ENCODE measurements around the gene ZBTB42.

The ZBTB42 gene

DNA sequence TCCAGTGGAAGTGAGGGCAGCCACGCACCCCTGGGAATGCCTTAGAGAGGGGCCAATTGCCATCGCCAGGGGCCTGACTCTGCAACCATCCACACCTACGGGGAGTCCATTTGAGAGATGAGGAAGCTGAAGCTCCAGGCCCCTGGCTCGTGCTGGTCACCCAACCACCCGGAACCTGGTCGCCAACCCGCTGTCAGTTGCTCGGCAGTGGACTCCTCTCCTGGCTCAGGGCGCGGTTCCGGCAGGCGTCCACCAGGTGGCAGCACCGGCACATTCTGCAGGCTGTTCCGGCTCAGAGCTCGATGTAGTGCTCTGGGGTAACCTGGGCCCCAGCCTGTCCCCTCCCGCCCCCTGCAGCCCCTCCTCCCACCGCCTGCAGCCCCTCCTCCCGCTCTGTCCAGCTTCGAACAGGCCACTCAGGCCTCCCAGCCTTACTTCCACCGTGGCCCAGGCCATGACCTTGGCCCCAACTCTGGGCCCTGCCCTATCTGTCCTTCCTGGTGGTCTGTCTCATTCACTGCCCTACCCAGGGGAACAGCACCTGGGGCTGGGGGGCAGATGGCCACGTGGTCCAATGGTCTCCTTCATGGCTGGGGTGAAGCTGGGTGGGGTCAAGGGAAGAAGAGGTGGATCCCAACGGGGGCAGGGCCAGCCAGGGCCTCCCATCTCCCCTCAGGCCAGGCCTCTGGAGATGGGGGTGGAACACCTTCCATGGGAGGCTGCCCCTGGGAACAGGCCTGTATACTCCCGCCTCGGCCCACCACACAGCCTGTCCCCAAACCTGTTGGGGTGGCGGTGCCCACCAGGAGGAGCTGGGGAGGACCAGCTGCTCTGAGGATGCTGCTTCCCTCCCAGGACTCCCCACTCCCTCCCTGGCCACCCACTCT is 32.2 kb upstream of the ZBTB42 start:
- no peak overlapping the region for H3K27ac ChIP-seq
- peak; percentile 12 for DNase-seq (ENCODE audit: low read depth, low spot score)

DNA sequence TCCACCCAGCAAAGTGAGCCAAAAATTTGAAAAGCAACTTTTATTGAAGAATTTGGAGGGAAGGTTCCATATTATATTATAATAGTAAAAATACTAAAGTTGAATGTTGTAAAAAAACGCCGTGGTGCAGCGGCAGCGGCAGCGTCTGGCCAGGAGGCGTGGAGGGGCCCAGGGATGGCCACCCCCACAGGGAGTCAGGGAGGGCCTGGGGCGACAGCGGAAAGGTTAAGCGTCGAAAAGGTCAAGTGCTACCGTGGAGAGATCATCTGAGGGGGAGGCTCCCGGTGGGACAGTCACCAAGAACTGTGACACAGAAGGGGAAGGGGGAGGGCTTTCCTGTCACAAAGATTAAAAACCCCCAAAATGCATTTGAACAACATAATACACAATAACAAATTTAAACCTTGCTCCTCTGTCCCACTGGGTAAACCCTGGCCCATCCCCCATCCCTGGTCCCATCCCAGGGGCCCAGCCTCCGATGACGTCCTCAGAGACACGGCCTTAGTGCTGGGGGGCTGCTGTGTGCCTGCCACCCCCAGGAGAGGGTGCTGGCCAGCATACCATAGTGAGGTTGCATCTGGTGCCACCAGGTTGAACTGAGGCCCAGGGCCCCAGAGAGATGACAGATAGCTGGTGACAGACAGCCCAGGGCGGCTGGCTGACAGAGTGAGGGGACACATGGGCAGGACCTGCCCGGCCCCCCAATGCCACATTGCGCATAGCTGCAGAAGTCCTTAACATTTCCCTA is 31.4 kb upstream of the ZBTB42 start:
- DNase-seq (ENCODE audit: low read depth, low spot score) = no peak
- H3K27ac ChIP-seq = no peak overlapping the region

DNA sequence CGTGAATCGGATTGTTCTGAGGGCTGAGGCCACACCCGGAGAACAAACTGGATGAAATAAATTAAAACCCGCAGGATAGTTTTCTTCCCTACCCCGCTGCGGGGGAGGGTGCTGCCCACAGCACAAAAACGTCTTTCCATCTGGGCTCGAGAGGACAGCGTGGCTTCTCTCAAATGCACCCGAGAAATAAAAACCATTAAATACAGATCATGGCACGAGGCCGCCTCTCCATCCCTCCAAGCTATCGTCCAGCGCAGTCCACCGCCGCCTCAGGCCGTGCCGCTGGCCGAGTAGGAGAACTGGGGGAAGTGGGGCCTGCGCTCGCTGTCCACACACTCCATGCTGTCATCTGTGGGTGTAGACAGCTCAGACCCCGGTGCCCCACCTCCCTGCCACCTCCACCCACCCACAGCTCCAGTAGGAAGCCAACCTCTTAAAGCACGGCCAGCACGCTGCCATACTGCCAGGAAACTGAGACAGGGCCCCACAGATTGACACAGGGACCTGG is 30.8 kb upstream of the ZBTB42 start:
- H3K27ac ChIP-seq = no peak overlapping the region

DNA sequence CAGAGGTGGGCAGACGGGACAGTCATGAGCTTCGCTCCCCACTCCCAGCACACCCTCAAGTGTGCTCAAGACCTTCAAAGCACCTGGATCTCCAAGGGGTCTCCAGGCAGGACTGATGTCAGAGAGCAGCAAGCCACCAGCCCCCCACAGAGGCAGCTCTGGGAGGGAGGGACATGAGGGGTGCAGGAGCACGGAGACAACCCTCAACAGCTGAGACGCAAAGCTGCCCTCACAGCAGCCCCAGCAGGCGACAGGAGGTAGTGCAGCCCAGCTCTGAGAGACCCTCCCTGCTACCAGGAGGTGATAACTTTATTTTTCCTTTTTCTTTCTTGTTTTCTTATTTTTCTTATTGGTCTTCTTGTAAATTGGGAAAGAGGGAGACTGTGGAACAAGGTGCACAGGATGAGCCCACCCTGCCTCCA is 30.0 kb upstream of the ZBTB42 start:
- H3K27ac ChIP-seq = no peak overlapping the region
- DNase-seq (ENCODE audit: low read depth, low spot score) = no peak

More for the DNA sequence above, 30.8 kb upstream of the ZBTB42 start:
- no peak for DNase-seq (ENCODE audit: low read depth, low spot score)

DNA sequence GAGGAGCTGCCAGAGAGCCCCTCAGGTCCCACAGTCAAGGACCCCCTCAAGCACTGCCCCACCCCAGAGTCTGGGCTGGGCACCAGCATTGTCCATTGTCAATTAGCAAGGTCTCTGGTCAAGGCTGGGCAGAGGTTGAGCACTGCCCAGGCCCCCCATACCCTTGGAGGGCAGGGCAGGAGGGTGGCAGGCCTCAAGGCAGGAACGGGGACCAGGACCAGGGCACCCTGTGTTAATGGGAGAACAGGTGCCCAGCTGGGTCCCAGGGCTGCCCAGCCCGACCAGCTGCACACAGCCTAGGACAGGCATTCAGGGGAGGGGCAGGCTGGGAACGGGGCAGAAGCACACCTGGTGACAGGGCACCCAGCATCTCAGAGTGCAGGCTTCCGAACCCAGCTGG is 29.5 kb upstream of the ZBTB42 start:
- H3K27ac ChIP-seq = no peak overlapping the region
- no peak for DNase-seq (ENCODE audit: low read depth, low spot score)

DNA sequence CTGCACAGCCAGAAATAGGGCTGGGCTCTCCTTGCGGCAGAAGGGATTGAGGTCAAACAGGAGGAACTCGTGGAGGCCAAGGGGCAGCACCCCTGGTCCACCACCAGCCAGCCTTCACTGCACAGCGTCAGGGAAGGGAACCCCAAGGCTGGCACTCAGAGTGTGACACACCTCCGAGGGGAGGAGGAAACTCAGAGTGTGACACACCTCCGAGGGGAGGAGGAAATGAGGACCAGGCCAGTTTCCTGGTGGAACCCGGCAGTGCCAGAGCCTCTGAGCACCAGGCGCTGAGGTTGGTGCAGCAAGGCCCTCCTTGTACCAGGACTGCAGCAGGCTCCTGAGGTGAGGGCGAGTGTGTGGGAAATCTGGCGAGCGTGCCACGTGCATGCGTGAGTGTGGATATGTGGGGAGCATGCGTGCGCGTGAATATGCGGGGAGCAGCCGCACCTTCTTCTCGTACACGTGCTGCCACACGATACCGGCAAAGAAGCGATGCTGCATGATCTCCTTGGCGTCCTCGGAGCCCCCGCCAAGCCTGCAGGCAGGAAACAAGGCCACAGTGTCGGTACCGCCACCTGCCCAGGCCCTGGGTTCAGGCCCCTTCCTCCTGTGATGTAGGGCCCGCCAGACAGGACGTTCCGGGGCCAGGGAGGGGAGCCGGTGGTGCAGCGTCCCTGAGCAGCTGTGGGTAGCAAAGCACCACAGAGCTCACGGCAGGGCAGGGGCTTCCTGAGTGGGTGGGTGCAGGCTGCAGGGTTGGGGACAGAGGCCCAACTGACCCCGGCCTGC is 28.8 kb upstream of the ZBTB42 start:
- no peak overlapping the region for H3K27ac ChIP-seq
- DNase-seq (ENCODE audit: low read depth, low spot score) = no peak

DNA sequence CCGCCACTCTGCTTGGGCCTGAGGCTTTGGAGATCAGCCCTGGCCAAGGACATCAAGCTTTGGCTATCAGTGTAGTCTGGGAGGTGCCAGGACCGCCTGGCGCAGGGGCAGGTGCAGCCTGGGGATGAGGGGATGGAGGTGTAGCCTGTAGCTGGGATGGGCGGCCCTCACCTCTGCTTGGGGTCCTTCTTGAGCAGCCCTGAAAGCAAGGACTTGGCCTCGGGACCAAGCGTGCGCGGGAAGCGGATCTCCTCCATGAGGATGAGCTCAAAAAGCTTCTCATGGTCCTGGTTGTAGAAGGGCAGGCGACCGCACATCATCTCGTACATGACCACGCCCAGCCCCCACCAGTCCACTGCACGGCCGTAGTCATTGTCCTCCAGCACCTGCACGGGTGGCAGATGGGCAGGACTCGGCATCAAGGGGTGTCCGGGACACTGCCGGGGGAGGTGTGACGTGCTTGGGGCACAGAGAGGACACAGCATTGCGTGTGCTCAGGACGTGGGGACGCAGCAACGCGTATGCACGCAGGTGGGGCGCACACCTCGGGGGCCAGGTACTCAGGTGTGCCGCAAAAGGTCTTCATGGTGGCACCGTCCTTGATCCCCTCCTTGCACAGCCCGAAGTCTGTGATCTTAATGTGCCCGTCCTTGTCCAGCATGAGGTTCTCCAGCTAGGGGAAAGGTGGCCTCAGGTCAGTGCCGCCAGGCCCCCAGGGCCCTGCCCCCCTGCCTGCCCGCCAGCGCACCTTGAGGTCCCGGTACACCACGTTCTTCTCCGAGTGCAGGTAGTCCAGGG is 28.0 kb upstream of the ZBTB42 start:
- no peak overlapping the region for H3K27ac ChIP-seq

DNA sequence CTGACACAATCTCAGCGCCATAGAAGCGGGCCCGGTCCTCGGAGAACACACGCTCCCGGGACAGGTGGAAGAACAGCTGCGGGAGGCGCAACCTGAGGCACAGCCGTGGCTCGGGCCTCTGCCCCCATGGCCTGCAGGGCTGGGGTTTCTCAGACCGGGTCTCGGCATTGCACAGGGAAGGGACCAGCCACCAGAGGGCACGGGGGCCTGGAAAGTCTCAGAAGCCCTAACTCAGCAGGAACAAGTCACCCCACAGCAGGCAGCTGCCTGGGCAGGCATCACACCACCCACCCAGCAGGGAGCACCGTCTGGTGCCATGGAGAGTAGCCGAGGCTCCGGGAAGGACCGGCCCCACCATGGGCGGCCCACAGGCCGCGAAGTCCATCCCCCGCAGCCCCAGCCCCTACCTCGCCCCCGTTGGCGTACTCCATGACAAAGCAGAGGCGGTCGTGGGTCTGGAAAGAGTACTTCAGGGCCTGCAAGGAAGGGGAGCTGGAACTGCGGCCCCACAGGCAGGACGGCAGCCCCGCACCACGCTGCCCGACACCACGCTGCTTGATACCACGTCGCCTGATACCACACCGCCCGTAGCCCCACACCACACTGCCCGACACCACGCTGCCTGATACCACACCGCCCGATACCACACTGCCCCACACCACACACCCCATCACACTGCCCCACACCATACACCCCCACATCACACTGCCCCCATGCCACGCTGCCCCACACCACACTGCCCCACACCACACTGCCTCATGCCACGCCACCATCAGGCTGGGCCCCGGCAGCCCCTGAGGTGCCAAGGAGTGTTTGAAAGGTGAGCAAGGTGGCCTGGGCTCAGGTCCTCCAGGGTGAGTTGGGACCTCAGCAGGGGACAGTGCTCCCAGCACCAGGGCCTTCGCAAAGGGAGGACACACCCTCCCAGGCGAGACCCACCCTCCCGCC is 27.1 kb upstream of the ZBTB42 start:
- H3K27ac ChIP-seq = no peak overlapping the region
- DNase-seq (ENCODE audit: low read depth, low spot score) = no peak

More for the DNA sequence above, 28.0 kb upstream of the ZBTB42 start:
- no peak for DNase-seq (ENCODE audit: low read depth, low spot score)

DNA sequence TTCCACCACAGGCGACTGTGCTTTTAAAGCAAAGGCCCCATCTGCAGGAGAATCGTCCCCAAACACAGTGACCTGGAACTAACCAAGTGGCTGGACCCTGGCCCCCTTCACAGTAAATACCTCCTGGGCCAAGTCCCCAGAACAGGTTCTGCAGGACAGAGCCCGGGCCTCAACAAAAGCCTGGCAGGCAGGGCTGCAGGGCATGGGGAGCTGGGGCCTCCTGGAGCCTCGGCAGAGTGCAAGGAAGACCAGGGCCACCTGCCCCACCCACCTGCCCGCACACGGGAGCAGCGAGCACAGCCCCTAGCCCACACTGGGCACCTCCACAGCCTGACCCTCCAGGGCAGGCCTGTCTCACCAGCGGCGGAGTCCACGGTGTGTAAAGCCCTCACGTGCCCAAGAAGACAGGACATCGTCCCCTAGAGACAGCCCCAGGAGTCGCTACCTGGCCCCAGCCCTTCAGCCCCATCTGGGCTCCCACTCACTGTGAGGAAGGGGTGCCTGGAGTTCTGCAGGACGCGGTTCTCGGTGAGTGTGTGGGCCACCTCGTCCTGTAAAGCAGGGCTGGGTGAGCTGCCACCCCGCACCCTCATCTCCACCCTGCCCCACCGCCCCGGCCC is 26.3 kb upstream of the ZBTB42 start:
- H3K27ac ChIP-seq = no peak overlapping the region
- DNase-seq (ENCODE audit: low read depth, low spot score) = no peak

DNA sequence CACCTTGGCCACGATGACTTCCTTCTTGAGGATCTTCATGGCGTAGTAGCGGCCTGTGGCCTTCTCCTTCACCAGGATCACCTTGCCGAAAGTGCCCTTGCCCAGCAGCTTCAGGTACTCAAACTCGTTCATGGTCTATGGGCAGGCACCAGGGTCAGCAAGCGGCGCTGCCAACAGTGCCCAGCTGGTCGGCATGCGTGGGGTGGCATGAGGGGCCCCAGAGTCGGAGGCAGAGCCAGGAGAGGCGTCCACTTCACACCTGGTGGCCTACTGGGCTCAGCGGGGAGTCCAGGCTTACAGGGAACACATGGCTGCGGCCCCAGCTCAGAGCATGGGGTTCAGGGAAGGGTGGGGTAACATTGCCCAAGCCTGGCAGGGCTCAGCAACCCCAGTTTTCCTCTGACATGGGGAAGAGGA is 25.8 kb upstream of the ZBTB42 start:
- no peak for DNase-seq (ENCODE audit: low read depth, low spot score)
- no peak overlapping the region for H3K27ac ChIP-seq

DNA sequence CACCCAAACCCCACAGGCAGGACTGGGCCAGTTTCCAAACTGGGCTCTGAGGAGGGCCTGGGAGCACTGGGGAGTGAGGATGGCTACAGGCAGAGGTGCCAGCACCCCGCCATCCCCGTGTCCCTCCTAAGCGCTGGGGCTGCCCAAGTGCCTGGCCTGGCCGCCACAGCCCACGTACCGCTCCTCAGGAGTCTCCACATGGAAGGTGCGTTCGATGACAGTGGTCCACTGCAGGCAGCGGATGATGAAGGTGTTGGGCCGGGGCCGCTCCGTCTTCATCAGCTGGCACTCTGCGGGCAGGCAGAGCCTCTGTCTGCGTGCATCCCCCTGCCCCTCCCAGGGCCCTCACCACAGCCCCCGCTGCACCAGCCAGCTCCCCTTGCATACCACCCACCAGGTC is 24.4 kb upstream of the ZBTB42 start:
- no peak for DNase-seq (ENCODE audit: low read depth, low spot score)
- H3K27ac ChIP-seq = no peak overlapping the region

DNA sequence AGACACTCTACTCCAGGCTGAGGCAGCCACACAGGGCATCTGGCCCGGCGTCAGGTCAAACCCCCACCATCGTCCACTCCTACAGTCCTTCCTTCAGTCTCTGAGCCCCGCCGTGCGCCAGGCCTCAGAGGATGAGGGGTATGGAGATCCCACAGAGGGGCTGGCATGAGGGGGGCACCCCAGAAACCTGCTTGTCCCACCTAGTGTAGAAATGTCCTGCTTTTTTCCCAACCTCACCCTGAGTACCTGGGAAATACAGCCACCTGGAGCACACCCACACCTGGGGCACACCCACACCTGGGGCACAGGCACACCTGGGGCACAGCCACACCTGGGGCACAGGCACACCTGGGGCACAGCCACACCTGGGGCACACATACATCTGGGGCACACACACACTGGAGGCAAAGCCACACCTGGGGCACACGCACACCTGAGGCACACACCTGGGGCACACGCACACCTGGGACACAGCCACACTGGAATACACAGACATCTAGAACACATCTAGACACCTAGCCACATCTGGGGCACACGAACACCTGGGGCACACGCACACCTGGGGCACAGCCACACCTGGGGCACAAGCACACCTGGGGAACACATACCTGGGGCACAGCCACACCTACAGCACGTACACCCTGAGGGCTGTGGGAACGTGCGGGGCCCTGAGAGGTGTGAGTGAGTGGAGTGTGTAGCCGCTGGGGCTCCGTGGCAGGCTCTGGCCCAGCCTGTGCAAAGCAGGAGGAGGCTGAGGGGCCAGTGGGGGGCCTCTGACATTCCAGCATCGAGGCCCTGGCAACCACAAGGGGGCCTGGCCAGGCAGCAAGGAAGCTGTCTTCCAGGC is 23.7 kb upstream of the ZBTB42 start:
- no peak overlapping the region for H3K27ac ChIP-seq
- no peak for DNase-seq (ENCODE audit: low read depth, low spot score)

DNA sequence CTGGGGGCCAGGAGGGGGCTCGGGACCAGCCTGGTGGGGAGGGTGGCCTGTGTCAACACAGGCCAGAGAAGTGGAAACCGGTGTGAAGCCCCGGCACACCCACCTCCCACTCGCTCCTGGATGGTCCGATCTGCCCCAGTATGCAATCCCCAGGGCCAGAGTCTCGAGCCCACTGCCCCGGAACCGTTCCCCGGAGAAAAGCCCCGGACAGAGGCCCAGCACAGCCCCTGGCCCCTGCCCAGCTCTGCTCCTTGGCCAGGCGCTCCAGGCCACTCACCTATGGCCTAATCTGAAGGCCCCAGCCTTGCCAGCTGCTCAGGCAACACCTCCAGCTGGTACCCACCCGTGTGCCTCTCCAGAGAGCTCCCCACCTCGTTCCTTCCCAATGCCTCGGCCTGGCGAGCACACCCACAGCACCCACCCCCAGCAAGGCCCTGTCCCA is 23.1 kb upstream of the ZBTB42 start:
- no peak for DNase-seq (ENCODE audit: low read depth, low spot score)
- H3K27ac ChIP-seq = no peak overlapping the region

DNA sequence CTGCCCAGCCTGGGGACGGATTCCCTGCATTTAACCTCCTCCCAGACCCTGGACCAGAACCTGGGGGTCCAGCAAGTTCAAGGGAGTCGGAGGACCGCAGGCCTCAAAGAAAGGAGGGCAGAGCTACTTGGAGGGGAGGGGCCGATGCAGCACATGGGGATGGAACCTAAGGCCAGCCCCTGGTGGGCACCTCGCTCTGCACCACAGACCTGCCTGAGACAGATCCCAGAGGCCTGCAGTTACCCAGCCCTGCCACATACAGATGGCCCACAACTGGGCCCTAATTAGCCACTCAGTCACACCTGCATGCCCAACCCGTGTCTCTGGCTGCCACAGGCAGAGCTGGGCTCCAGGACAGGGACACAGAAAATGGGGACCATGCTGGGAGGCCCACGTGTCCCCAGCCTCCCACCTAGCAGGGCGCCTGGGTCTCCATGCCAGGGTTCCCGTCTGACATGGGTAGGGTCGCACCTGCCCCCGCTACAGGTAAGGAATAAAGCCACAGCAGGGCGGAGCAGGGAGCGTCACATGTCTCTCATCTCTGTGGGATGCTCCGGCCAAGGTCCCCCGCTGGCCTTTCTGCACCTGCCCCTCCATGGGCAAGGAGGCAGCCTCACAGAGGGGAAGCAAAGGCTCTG is 22.1 kb upstream of the ZBTB42 start:
- no peak for DNase-seq (ENCODE audit: low read depth, low spot score)
- no peak overlapping the region for H3K27ac ChIP-seq

DNA sequence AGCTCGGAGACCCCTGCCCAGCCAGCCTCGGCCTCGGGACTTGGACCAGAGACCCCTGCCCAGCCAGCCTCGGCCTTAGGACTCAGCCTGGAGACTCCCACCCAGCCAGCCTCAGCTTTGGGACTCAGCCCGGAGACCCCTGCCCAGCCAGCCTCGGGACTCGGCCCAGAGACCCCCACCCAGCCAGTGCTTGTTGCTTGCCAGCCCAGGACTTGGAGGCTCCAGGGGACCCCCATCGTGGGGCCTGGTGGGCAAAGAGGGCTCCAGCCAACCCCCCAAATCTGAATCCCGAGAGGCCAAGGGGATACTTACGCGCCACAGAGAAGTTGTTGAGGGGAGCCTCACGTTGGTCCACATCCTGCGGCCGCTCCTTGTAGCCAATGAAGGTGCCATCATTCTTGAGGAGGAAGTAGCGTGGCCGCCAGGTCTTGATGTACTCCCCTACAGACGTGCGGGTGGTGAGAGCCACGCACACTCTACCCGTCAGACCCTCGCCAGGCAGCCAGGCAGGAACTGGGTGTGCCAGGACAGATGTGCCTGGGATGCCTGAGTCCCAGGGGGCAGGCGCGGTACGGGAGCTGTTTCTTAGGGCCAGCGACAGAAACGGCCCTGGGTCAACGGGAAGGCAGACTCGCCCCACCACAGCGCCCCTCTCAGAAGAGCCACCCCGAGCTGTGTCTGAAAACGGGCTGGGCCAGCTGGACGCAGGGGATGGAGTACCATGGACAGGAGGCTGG is 21.0 kb upstream of the ZBTB42 start:
- DNase-seq (ENCODE audit: low read depth, low spot score) = no peak
- no peak overlapping the region for H3K27ac ChIP-seq

DNA sequence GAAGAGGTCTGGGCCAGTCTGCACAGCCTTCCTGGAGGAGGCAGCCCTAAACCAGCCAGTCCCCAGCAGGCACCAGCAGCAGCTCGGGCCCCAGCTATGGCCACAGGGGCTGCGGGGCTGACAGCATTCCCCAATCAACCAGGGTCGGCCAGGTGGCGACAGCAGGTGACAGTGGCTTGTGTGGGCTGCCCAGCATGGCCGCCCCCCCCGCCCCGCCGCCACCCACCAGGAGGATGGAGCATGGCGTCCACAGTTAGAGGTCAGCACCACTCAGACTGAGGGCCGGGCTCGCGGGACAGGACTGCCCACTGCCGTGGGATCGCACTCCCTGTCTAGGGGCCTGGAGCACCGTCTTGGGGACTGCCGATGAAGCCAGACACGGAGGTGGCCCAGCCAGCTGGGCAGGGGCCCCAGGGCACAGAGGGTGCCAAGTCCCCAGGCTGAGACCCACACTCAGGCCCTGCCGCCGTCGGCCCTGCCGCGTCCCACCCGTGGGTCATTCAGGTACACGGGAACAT is 20.3 kb upstream of the ZBTB42 start:
- DNase-seq (ENCODE audit: low read depth, low spot score) = no peak
- no peak overlapping the region for H3K27ac ChIP-seq
